HG03066 (cell line): ENCODE measurements around the gene ATG7.
"Not testable (repeated sequence)": the region's sequence is repeated elsewhere in the genome, so short reads cannot be mapped to it uniquely, and the experiment has no call there.

Source experiments
- ATAC-seq: cut with Tn5 transposase; IDR thresholded peaks from one replicate; pipeline ENCODE4 v1.9.1; 2021; ENCODE audit warnings: low read depth; ENCODE audit not compliant: unreplicated experiment

Gene ATG7

DNA sequence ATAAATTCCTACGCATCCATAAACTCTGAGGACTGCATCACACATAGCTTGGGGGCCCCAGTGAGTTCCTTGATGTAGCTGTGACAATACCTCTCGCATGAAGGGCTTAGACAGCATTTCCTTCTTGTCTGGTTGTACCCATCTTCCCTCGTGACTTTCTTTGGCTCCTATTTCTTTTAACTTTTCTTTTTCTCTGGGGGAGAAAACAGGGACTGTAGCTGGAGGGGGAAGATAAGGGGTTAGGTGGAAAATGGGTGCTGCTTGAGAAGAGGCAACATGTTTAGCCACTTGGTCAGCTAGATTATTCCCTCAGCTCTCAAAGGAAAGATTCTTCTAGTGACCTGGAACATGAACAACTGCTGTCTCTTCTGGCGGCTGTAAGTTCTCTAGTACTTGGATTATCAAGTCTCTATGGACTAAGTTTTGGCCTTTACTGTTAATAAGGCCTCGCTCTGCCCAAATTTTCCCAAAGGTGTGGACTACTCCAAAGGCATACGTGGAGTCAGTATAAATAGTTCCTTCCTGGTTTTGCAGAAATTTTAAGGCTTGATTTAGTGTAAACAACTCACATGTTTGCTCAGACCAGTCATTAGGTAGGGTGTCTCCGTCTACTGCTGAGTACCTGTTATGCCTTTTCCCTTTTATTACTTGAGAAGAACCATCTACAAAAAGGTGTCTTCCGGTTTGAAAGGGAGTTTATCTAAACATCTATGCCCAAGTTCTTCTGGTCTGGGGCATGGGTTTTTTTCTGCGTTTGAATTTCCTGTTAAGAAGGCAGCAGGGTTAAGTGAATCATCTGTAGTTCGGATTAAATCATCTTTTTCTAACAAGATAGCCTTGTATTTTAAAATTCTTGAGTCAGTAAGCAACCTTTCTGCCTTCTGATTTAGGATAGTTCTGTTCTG is 21.0 kb upstream of the ATG7 start:
- no peak for ATAC-seq

DNA sequence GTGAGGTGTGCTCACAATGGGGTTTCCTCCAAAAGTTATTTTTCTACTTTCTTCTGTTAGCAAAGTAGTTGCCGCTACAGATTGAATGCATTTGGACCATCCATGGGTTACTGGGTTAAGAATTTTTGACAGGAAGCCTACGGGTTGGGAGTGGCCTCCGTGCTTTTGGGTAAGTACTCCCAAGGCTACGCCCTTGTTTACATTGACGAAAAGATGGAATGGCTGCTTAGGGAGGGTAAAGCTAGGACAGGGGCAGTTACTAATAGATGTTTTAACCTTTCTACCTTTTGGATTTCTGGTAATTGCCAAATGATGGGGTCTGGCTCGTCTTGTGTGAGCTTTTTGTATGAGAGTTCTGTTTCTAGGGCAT is 20.4 kb upstream of the ATG7 start:
- ATAC-seq = no peak

DNA sequence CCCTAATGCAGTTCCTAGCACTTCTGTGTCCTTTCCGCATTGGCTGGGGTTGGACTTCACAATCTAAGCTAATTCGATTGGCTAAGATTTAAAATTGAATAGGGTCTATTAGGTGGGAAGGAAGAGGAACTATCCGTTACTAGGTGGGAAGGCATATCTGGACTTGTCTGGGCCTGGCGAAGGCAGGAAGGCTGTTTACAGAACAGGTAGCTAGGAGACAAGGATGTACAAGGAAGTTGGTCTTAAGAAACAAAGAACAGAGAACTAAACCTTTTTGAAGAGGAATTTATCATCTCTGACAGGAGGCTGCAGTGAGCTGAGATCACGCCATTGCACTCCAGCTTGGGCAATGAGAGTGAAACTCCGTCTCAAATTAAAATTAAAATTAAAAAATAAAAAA is 17.3 kb upstream of the ATG7 start:
- ATAC-seq = no peak

DNA sequence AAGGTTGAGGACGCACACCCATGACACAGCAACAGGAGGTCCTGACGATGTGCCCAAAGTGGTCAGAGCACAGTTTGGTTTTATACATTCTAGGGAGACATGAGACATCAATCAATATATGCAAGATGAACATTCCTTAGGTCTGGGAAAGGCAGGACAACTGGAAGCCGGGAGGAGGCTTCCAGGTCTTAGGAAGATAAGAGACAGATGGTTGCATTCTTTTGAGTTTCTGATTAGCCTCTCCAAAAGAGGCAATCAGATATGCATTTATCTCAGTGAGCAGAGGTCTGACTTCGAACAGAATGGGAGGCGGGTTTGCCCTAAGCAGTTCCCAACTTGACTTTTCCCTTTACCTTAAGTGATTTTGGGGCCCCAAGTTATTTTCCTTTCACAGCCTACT is 16.7 kb upstream of the ATG7 start:
- ATAC-seq = not testable (repeated sequence)

DNA sequence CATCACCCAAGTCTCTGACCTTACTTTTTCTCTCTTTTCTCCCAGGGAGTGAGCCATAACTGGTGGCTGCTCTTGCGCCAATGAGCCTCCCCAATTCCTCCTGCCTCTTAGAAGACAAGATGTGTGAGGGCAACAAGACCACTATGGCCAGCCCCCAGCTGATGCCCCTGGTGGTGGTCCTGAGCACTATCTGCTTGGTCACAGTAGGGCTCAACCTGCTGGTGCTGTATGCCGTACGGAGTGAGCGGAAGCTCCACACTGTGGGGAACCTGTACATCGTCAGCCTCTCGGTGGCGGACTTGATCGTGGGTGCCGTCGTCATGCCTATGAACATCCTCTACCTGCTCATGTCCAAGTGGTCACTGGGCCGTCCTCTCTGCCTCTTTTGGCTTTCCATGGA is 13.2 kb upstream of the ATG7 start:
- no peak for ATAC-seq

DNA sequence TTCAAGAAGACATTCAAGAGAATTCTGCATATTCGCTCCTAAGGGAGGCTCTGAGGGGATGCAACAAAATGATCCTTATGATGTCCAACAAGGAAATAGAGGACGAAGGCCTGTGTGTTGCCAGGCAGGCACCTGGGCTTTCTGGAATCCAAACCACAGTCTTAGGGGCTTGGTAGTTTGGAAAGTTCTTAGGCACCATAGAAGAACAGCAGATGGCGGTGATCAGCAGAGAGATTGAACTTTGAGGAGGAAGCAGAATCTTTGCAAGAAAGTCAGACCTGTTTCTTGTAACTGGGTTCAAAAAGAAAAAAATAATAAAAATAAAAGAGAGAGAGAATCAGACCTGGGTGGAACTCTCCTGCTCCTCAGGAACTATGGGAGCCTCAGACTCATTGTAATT is 11.7 kb upstream of the ATG7 start:
- ATAC-seq = no peak

DNA sequence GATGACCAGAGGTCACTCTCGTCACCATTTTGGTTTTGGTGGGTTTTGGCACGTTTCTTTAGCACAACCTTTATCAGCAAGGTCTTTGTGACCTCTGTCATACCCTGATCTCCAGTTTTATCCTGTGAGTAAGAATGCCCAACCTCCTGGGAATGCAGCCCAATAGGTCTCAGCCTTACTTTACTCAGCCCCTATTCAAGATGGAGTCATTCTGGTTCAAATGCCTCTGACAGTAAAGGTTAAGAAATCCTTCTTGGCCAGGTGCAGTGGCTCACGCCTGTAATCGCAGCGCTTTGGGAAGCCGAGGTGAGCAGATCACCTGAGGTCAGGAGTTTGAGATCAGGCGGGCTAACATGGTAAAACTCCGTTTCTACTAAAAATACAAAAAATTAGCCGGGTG is 3.2 kb upstream of the ATG7 start:
- ATAC-seq = no peak

DNA sequence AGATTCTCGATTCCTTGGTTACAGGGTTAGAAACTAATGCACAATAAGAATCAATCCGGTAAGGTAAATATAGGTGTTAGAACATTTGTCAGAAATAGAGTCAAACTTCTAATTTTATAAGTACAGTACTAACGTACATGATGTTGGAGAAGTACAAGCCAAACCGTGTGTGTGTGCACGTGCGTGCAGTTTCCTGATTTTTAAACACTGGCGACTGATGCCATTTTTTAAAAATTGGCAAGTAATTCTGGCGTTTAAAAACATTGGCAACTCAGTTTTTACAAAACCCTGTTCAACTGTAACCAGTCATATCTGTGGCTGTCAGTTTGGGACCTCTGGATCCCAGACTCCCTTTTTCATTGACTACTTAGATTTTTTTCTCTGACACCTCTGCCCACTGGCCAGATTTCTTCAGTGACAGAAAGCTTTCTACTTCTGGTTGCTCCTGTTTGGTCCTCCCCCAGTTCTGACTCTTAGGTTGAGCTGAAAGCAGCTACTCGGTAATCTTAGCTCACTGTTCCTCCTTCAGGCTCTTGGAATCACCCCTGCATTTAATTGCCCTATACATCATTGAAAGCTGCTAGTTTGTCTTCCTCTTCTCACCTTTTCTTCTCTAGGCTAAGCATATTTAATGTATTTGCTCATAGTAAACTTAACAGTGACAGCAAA is 843 bp downstream of the ATG7 start:
- ATAC-seq = no peak

DNA sequence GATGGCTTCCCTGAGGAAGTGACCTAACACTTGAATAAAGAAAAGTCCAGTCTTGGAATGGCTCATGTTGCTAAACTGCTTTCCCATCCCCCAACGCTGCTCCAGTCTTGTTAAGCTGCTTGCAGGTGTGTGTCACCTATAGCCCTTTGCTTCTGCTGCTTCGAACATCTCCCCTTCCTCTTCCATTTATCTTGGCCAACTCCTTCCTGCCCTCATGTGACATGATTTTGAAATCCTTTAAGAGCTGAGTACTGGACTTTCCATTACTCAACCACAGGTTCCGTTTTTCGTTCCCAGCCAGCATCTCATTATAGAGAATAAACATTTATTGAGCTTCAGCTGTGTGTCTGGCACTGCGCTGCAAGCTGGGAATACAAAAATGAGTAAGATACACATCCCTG is 1.7 kb downstream of the ATG7 start:
- ATAC-seq = no peak

DNA sequence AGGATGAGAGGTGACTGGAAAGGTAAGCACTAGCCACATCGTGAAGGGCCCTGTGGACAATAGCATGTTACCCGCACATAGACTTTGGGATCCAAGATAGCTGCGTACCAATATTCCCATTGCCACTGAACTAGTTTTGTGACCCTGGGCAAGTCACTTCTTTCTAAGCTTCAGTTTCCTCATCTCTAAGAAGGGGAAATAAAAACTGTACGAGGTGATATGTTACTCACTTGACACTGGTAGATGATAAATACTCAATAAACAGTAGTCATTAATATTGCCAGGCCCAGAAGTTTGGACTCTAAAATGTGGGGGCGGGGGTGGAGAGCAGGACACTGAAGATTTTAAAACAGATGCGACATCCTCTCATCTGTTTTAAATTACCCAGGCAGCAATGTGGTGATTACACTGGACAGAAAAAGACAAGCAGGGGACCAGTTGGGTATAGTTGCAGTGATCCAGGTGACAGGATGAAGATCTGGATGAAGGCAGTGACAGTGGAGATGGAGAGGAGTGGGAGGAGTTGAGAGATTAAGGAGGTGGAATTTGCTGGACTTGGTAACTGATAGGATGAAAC is 2.5 kb downstream of the ATG7 start:
- ATAC-seq = no peak

DNA sequence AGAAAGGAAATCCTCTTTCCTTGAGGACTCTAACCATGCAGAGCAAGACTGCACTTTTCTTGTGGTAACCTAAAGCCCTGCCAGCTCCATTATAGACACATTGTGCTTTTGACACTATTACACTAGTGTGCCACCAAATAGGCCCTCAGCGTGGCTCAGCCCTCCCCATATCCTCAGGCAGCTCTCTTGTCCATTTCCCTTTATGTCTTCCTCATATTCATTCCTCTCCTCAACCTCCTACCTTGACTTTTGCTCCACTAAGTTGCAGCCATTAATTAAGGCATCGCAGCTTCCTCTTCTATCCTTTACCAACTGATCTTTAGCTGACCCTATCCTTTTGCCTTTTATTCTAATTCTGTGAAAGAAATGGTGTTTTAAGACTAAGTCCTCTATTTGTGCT is 3.7 kb downstream of the ATG7 start:
- ATAC-seq = no peak

DNA sequence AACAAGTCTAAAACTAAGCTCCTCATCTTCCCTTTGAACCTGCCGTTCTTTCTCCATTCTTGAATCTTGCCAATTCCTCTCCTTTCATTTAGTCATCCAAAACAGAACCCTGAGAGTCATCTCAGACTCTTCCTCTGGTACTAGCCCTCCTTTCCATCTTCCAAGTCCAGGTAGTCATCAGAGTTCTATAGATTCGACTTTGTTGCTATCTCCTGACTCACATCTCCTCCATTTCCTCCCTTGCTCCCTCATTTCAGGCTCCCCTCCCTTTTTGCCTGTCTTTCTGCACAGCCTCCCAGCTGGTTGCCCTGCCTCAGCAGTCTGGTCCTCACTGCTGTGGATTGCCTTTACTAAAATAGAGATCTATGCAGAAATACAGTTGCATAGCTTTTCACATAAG is 4.7 kb downstream of the ATG7 start:
- ATAC-seq = no peak

DNA sequence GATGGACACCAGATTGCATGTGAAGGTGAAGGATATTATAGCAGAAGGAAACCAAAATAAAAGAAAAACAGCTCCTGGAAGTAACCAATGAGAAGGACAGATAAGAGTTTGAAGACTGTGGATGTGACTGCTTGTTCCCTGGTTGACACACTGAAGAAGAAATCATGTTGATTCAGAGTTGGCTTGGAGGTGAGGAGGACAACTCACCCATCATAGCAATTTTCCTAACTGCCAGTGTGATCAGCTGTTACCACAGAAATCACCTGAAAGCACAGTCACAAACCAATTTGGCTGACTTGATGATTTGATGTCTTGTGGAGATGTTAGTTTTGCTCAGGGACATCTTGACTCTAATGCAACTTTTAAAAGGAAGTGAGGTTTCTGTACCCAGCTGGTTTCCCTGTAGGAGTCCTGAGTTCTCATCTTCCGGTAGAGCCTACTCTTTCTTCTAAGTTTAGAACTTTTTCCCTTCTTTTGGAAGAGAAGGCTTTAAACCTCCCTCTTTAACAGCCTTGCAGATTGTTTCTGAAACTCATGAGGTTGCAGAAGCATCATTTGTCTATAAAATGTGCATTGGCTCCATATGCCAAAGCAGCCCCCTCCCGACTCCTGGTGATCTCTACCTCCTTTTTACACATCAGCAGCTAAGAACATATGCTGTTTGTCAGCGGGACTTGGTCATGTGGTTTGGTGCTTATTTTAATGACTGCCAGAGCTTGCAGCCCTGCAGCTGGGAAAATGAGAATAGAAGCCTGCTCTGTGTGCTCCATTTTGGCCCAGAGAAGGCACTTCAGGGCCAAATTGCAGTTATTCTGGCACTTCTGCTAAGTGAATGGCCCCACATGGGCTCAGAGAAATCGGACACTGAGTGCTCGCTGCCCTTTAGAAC is 10.3 kb downstream of the ATG7 start:
- no peak for ATAC-seq

DNA sequence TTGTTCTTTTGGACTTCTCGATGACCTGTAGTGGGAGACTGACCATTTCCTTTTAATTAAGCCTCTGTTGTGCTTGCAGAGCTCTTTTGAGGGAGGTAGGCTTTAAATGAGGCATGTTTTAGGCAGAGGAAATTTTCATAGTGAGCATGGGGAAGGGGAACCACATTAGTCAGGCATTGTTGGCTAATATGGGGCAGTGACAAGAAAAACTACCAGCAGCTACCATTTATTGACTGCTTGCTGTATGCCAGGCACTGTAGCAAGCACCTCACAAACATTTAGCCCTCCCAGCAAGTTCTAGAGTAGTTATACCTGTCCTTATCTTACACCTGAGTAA is 10.9 kb downstream of the ATG7 start:
- ATAC-seq = no peak

DNA sequence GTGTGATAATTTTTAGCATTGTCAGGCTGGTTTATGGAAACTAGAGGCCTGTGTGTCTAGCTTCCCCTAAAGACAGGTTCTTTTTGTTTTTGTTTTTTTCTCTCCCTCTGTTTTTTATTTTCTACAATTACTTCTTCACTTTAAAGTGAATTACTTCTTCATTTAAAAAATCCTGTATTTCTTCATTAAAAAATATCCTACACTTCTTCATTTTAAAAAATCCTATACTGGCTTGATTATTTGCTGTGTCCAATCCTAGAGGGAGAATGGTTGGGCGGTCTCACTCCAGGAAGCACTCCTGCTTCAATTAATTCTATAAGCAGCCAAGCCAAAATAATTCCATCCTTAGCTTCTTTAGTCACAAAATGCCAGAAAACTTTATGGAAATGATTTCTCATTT is 11.8 kb downstream of the ATG7 start:
- no peak for ATAC-seq

DNA sequence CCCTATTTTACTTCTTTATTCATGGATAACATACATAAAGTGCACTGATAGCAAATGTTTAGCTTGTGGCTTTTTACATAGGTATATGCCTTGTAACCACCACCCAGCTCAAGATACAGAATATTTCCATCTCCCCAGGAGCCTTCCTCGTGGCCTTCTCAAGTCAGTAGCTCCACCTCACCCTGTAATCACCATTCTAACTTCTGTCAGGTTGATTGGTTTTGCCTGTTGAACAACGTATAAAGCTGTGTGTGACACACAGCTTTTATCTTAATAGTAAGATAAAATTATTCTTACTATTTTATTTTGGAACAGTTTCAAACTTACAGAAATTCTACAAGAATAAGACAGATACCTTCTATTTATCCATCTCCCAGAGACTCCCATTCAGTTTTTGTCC is 13.3 kb downstream of the ATG7 start:
- no peak for ATAC-seq

DNA sequence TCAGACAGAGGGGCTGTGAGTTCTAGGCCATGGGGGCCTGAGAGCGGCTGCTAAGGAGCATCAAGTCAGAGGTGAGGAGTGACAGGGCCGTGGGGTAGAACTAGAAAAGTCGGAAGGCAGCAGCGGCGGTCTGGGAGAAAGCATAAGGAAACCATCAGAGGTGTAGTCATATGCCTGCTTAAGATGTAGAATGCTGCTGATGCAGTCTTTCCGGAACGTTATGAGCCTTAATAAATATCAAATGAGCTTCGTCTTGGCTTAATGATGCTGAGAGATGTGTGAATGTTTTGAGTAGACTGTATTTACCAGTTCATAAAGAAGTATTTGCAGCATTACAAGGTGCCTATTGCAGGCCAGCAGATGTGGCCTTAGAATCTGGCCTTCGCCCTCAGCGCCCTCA is 15.2 kb downstream of the ATG7 start:
- ATAC-seq = no peak

DNA sequence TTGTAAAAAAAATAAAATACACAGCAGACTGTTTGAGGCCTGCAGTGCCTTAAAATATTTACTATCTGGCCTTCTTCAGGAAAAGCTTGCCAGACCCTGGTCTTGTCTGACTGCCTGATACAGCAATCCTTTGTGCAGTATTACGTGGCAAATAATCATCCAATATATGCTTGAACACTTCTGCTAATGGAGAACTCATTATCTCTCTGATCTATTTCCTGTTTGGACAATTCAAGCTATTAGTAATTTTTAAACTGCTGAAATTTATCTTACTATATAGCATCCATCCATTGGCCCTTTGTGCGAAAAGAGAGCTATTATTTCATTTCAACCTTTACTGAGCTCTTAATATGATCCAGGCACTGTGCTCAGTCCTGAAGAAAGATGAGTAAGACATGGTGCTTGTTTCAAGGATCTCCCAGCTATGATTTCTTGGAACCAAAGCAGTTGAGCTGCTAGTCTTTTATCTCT is 15.9 kb downstream of the ATG7 start:
- ATAC-seq = no peak

DNA sequence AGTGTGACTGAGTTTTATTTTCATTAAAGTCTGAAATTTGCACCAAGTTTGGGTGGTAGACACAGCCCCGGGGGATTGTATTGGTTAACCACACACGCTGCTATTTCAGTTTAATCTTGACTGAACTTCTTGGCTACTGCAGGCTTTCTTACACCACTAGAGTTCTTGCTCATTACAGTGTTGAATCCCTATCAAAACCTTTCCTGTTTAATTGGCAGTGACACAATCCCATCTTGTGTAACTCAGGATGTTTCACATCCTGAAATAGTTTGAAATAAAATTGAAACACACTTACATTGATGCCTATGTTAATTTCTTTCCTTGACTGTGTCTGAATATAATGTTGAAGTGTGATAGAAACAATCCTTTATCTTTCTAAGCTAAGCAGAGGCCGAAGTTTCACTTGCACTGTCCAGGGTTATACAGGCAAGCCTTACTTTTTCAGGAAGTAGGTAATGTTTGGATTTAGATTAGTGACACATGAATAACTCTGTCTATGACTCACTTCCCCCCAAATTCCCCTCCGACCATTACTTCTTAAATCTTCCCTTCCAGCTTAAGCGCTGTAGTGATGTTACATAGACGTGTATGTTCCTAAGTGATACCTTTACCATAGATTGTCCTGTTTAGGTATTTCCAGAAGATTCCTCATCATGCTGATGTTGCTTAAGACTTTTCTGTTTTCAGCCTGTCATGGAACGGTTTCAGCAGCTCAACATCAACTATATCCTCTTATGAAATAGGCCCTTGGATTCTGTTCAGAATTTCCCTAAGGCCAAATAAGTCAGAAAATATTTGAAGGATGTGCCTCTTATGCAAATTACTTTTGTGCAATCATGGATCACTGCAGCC is 16.8 kb downstream of the ATG7 start:
- ATAC-seq = peak; percentile 60

DNA sequence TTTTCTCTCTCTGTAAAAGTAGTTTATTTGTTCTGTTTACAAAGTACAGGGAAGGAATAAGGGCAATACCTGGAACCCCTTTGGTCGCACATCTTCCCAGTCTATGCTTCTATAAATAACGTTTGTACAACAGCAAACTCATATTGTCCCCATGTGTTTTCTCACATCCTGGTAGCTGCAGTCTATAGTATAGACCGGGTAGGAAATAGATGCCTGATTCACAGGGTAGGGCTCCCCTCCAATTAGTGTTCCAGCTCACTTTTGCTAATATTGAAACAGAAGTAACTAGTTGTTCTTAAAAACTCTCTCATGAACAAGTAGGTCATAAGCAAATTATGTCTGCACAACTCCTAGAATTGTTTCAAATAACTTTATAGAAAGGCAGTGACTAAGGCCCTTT is 17.7 kb downstream of the ATG7 start:
- ATAC-seq = no peak
